GM12878 (cell line): ENCODE data around the gene ZNF585A. TPM values are rescaled to one million over a fixed set of nuclear protein-coding genes. Genes with fewer than 3 reads are reported as not detected.

Experiments used
- ATAC-seq: fragments of 200-7000 bp; cut with Tn5 transposase; 3 replicates; pipeline ENCODE4 v1.9.1; 2020; ENCODE audit warnings: mild to moderate bottlenecking, moderate library complexity
- BruUV-seq: library from RNA; stranded (reverse); fragments of 400-500 nt; replicated peaks from 2 replicates; lab custom pipeline; 2021; lab: Mats Ljungman, UMichigan
- CTCF ChIA-PET: fragments of 300-600 bp; sonication (Branson Sonifier 250); formaldehyde crosslinking; extraction: SDS; loops from one replicate; lab custom pipeline; 2021; ENCODE audit warnings: inconsistent platforms; lab: Yijun Ruan, JAX
- POLR2A ChIA-PET: fragments of 350-600 bp; formaldehyde crosslinking; extraction: SDS; loops from one replicate; lab custom pipeline; 2021; ENCODE audit warnings: inconsistent platforms; lab: Charles Lee
- RAD21 ChIA-PET: fragments of 300-600 bp; sonication (Branson Sonifier 250); formaldehyde crosslinking; loops from one replicate; lab custom pipeline; 2023; ENCODE audit warnings: antibody characterized with exemption; ENCODE audit not compliant: unreplicated experiment; lab: Charles Lee
- SMC1A ChIA-PET: fragments of 300-600 bp; sonication (Branson Sonifier 250); formaldehyde crosslinking; loops from one replicate; lab custom pipeline; 2023; ENCODE audit not compliant: unreplicated experiment, uncharacterized antibody; lab: Charles Lee
- DNase-seq: peaks from one replicate; pipeline ENCODE4 v3.0.0-alpha.2; 2011; ENCODE audit warnings: low read depth, low spot score
- FAIRE-seq: peaks from 3 replicates; lab custom pipeline; 2011; peaks lifted over from hg19 to GRCh38; lab: Jason Lieb, UNC
- H2AFZ ChIP-seq: 2 replicates; pipeline ENCODE4 v1.6.0; 2011; ENCODE audit warnings: low read depth, low read length, control low read depth; ENCODE audit not compliant: control insufficient read depth
- H3K27ac ChIP-seq: 2 replicates; pipeline ENCODE4 v1.5.1; 2011; ENCODE audit warnings: control low read depth; ENCODE audit not compliant: control insufficient read depth, insufficient read depth
- H3K27me3 ChIP-seq, 2 experiments: replicated peaks in 1 of 2; 2 replicates each; pipeline versions ENCODE4 v1.6.0 to v1.6.1; 2011; ENCODE audit warnings: low read length in 1 of 2; ENCODE audit not compliant: control insufficient read depth in 2 of 2, insufficient read depth in 2 of 2
- H3K36me3 ChIP-seq, 2 experiments: 2 replicates each; pipeline ENCODE4 v1.5.1; 2011; ENCODE audit warnings: low read length in 1 of 2; ENCODE audit not compliant: control insufficient read depth in 2 of 2, insufficient read depth in 2 of 2
- H3K4me1 ChIP-seq: 2 replicates; pipeline ENCODE4 v1.6.1; 2011; ENCODE audit warnings: mild to moderate bottlenecking, low read length, moderate library complexity, mixed read lengths; ENCODE audit not compliant: control insufficient read depth, insufficient read depth
- H3K4me2 ChIP-seq: 2 replicates; pipeline ENCODE4 v1.6.0; 2011; ENCODE audit warnings: control low read depth; ENCODE audit not compliant: control insufficient read depth, insufficient read depth
- H3K4me3 ChIP-seq: fragments of 200-600 bp; sonication (generic); 2 replicates; pipeline ENCODE4 v1.5.1; 2016
- H3K79me2 ChIP-seq: 2 replicates; pipeline ENCODE4 v1.6.0; 2011; ENCODE audit warnings: low read length; ENCODE audit not compliant: control insufficient read depth, insufficient read depth
- H3K9ac ChIP-seq: 2 replicates; pipeline ENCODE4 v1.8.0; 2011; ENCODE audit warnings: low read length, control low read depth, mixed read lengths; ENCODE audit not compliant: control insufficient read depth, insufficient read depth
- H3K9me3 ChIP-seq: replicated peaks from 3 replicates; pipeline ENCODE4 v1.5.1; 2011; ENCODE audit warnings: mild to moderate bottlenecking, low read length; ENCODE audit not compliant: control insufficient read depth, insufficient read depth
- H4K20me1 ChIP-seq: 2 replicates; pipeline ENCODE4 v1.6.0; 2011; ENCODE audit not compliant: control insufficient read depth, insufficient read depth
- CHD2 ChIP-seq: IDR thresholded peaks from 2 replicates; pipeline ENCODE4 v1.6.1; 2011; ENCODE audit warnings: low read depth, low read length, improper control_type of control experiment, borderline replicate concordance
- IRF3 ChIP-seq: fragments of 450-650 bp; IDR thresholded peaks from 2 replicates; pipeline ENCODE4 v1.6.1; 2014; ENCODE audit warnings: mild to moderate bottlenecking
- SIN3A ChIP-seq: IDR thresholded peaks from 2 replicates; pipeline ENCODE4 v1.6.1; 2012; ENCODE audit warnings: low read depth, low read length, improper control_type of control experiment
- YBX1 ChIP-seq: fragments of 450-650 bp; IDR thresholded peaks from 2 replicates; pipeline ENCODE4 v1.6.1; 2016; ENCODE audit warnings: antibody characterized with exemption
- WGBS: methylation state at CpG from one replicate; pipeline ENCODE4 v1.1.6; 2016; ENCODE audit warnings: low lambda C conversion rate; ENCODE audit not compliant: insufficient replicate concordance, insufficient coverage; ENCODE audit errors: missing lambda C conversion rate; 5-methylcytosine and 5-hydroxymethylcytosine counted together
- in situ Hi-C: fragments of 300-500 bp; cut with MboI; formaldehyde crosslinking; loops from 9 replicates; pipeline ENCODE4 v1.14.3; 2018; ENCODE audit warnings: mixed read lengths
- intact Hi-C: fragments of 100-400 bp; cut with micrococcal nuclease; formaldehyde crosslinking; loops from one replicate; pipeline ENCODE4 v1.14.2; 2022; ENCODE audit not compliant: unreplicated experiment
- polyA plus RNA-seq, 11 experiments: library from polyadenylated mRNA; depleted of rRNA in 4 of 11; unstranded in 6 of 11; stranded (reverse) in 5 of 11; fragments of >200 nt; fragmentation: Nextera tagmentation in 4 of 11; fragmentation: Illumina TruSeq in 1 of 11; extraction: Ambion mirVana in 4 of 11; extraction: Trizol in 1 of 11; gene quantifications; 1 replicate in 1 of 11; 2 replicates in 10 of 11; pipeline versions ENCODE4 v1.2.1 to v1.2.3, GENCODE V29; 2011 to 2016; ENCODE audit warnings: inconsistent platforms in 2 of 11, missing spikeins in 2 of 11, low read depth in 1 of 11
- total RNA-seq, 4 experiments: library from RNA; depleted of rRNA in 3 of 4; stranded (reverse); fragments of >200 nt in 3 of 4; fragmentation: Illumina TruSeq in 1 of 4; extraction: Trizol in 1 of 4; gene quantifications; 2 replicates each; pipeline versions ENCODE4 v1.2.1 to v1.2.3, GENCODE V29; 2013 to 2021
- TF ChIP-seq, protein P1 (sequence below): fragments of 450-650 bp; IDR thresholded peaks from 2 replicates; pipeline ENCODE4 v1.6.1; 2017; ENCODE audit warnings: mild to moderate bottlenecking, moderate library complexity
- TF ChIP-seq, protein P2 (sequence below): fragments of 450-650 bp; IDR thresholded peaks from 2 replicates; pipeline ENCODE4 v1.6.1; 2018; ENCODE audit warnings: mild to moderate bottlenecking, low read depth, moderate library complexity; ENCODE audit not compliant: partially characterized antibody

The ZNF585A gene
- total and polyA plus RNA-seq, 10 of the 15 experiments (the other 5 are each of a cell fraction or from before 2014, with no cell fraction given) = 6.9 to 38.7 (median 14.0) TPM

GRCh38 chr19:37221136-37221535 is 48.6 kb upstream of the ZNF585A start:
- RAD21 ChIA-PET = no interaction called here
- Histone ChIP-seq H3K36me3 (peaks cover 0 to 6% of the 10 kb centered on the region in 2 experiments; a peak in 1 of 4 replicates), H3K4me3 (no peak overlapping the region), H3K27me3 (no peaks in the 10 kb centered on the region), H3K4me1 (no peaks in the 10 kb centered on the region; the same call in 1 of the 2 replicates), H3K79me2 (peaks cover 11% of the 10 kb centered on the region), H3K9me3 (peaks cover 14% of the 10 kb centered on the region; the same call in 2 of the 3 replicates), H2AFZ (no peak overlapping the region), H4K20me1 (no peaks in the 10 kb centered on the region), H3K4me2 (no peak overlapping the region), H3K27ac (no peak overlapping the region), H3K9ac (no peak overlapping the region)
- ATAC-seq (no peak), DNase-seq (no peak), FAIRE-seq (no peak)
- BruUV-seq = no TSS peak
- WGBS = 100% methylated on average over 2 of the region's 2 CpGs
- TF ChIP-seq, protein P1, sequence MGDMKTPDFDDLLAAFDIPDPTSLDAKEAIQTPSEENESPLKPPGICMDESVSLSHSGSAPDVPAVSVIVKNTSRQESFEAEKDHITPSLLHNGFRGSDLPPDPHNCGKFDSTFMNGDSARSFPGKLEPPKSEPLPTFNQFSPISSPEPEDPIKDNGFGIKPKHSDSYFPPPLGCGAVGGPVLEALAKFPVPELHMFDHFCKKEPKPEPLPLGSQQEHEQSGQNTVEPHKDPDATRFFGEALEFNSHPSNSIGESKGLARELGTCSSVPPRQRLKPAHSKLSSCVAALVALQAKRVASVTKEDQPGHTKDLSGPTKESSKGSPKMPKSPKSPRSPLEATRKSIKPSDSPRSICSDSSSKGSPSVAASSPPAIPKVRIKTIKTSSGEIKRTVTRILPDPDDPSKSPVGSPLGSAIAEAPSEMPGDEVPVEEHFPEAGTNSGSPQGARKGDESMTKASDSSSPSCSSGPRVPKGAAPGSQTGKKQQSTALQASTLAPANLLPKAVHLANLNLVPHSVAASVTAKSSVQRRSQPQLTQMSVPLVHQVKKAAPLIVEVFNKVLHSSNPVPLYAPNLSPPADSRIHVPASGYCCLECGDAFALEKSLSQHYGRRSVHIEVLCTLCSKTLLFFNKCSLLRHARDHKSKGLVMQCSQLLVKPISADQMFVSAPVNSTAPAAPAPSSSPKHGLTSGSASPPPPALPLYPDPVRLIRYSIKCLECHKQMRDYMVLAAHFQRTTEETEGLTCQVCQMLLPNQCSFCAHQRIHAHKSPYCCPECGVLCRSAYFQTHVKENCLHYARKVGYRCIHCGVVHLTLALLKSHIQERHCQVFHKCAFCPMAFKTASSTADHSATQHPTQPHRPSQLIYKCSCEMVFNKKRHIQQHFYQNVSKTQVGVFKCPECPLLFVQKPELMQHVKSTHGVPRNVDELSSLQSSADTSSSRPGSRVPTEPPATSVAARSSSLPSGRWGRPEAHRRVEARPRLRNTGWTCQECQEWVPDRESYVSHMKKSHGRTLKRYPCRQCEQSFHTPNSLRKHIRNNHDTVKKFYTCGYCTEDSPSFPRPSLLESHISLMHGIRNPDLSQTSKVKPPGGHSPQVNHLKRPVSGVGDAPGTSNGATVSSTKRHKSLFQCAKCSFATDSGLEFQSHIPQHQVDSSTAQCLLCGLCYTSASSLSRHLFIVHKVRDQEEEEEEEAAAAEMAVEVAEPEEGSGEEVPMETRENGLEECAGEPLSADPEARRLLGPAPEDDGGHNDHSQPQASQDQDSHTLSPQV = no peak
- TF ChIP-seq YBX1 = no peak
- no peak for TF ChIP-seq CHD2
- TF ChIP-seq IRF3 = no peak
- no peak for TF ChIP-seq SIN3A
- TF ChIP-seq, protein P2, sequence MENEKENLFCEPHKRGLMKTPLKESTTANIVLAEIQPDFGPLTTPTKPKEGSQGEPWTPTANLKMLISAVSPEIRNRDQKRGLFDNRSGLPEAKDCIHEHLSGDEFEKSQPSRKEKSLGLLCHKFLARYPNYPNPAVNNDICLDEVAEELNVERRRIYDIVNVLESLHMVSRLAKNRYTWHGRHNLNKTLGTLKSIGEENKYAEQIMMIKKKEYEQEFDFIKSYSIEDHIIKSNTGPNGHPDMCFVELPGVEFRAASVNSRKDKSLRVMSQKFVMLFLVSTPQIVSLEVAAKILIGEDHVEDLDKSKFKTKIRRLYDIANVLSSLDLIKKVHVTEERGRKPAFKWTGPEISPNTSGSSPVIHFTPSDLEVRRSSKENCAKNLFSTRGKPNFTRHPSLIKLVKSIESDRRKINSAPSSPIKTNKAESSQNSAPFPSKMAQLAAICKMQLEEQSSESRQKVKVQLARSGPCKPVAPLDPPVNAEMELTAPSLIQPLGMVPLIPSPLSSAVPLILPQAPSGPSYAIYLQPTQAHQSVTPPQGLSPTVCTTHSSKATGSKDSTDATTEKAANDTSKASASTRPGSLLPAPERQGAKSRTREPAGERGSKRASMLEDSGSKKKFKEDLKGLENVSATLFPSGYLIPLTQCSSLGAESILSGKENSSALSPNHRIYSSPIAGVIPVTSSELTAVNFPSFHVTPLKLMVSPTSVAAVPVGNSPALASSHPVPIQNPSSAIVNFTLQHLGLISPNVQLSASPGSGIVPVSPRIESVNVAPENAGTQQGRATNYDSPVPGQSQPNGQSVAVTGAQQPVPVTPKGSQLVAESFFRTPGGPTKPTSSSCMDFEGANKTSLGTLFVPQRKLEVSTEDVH = no peak
- SMC1A ChIA-PET = no interaction called here
- POLR2A ChIA-PET = interaction anchor here (1.1 kb wide), 1 partner anchor 8 kb away, joined by 6 read pairs; no protein-coding TSS in a partner anchor
- in situ Hi-C loops (no loop called here), intact Hi-C loops (no loop called here)
- CTCF ChIA-PET = interaction anchor here (1.0 kb wide), 1 partner anchor 12 kb away, joined by 7 read pairs; the partner anchor contains the start of gene ZNF585B
